Left lung (tissue), 10 donors: Measurements from ENCODE around the gene FOXK2. TPM values are rescaled to one million over a fixed set of nuclear protein-coding genes. Genes with fewer than 3 reads are reported as not detected.

ENCODE experiments used
- ATAC-seq: fragments of 200-7000 bp; cut with Tn5 transposase; one replicate; pipeline ENCODE4 v1.9.1; 2020; ENCODE audit warnings: moderate library complexity
- DNase-seq, 4 donors: peaks; one replicate each; pipeline ENCODE4 v3.0.0-alpha.2; 2013 to 2020
- H3K27ac ChIP-seq, 2 donors: fragments of 200-600 bp; sonication (generic) in 1 of 2; one replicate each; pipeline versions ENCODE4 v1.5.0 to v1.8.0; 2020 to 2021
- H3K27me3 ChIP-seq, 2 donors: fragments of 200-600 bp; sonication (generic) in 1 of 2; one replicate each; pipeline versions ENCODE4 v1.5.0 to v1.8.0; 2020 to 2021
- H3K36me3 ChIP-seq, 2 donors: fragments of 200-600 bp; sonication (generic) in 1 of 2; one replicate each; pipeline versions ENCODE4 v1.5.0 to v1.8.0; 2020 to 2021
- H3K4me1 ChIP-seq, 2 donors: fragments of 200-600 bp; one replicate each; pipeline ENCODE4 v1.8.0; 2021
- H3K4me3 ChIP-seq, 2 donors: fragments of 200-600 bp; sonication (generic) in 1 of 2; one replicate each; pipeline versions ENCODE4 v1.5.0 to v1.8.0; 2020 to 2021; ENCODE audit warnings: mild to moderate bottlenecking in 1 of 2
- H3K9me3 ChIP-seq, 2 donors: fragments of 200-600 bp; sonication (generic) in 1 of 2; one replicate each; pipeline versions ENCODE4 v1.5.0 to v1.8.0; 2020 to 2021
- CTCF ChIP-seq, 2 donors: fragments of 200-600 bp; sonication (generic) in 1 of 2; IDR thresholded peaks; one replicate each; pipeline versions ENCODE4 v1.5.0 to v1.8.0; 2021; ENCODE audit warnings: antibody characterized with exemption in 2 of 2
- intact Hi-C, 2 donors: fragments of 100-400 bp; cut with DNase I; formaldehyde crosslinking; loops; one replicate each; pipeline versions ENCODE4 v1.11.2 to v1.14.2; 2022
- polyA plus RNA-seq, 6 donors: library from polyadenylated mRNA; unstranded; fragments of 120-200 nt; gene quantifications; one replicate each; pipeline ENCODE4 v1.2.1, GENCODE V29; 2013; ENCODE audit not compliant: insufficient read length in 6 of 6
- total RNA-seq, 2 donors: library from RNA; stranded (reverse); fragmentation: NEBNext Ultra II Directional; extraction: Animal tissue kit (Norgen Biotek cat#: 25700); gene quantifications; one replicate each; pipeline ENCODE4 v1.2.1, GENCODE V29; 2021
- donor health status: DM: no; HTN: yes; CAD: no.
- donor health status: DM: no; HTN: no; CAD: no.

Gene FOXK2
- total and polyA plus RNA-seq, 8 donors = 31.2 to 57.0 (median 38.1) TPM

DNA sequence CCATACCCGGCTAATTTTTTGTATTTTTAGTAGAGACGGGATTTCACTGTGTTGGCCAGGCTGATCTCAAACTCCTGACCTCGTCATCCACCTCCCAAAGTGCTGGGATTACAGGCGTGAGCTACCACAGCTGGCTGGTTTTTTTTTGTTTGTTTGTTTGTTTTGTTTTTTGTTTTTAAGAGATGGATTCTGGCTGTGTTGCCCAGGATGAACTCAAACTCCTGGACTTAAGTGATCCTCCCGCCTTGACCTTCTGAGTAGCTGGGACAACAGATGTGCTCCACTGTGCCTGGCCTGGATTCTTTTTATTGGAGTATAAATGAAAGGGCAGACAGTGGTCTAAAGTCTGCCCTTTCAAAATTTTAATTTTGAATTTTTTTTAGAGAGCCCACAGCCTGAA, 44.7 kb downstream of the FOXK2 start:
- intact Hi-C loops = no loop called here
- Histone ChIP-seq H3K4me1 (peaks cover 7 to 27% of the 10 kb centered on the region in 2 donors), H3K27ac (no peak overlapping the region)

GRCh38 chr17:82565551-82565950, 46.0 kb downstream of the FOXK2 start:
- H3K36me3 ChIP-seq = peaks cover 0 to 62% of the 10 kb centered on the region in 2 donors
- DNase-seq = peak in 1 of 4 donors; percentile 33
- H3K27ac ChIP-seq = peak overlapping the region in 1 of 2 donors; percentile 21
- no peak for ATAC-seq
- intact Hi-C loops = no loop called here
- no peak overlapping the region for H3K4me3 ChIP-seq
- H3K9me3 ChIP-seq = no peaks in the 10 kb centered on the region
- TF ChIP-seq CTCF (IDR thresholded peaks at IDR 0.05) = no peak
- peaks cover 7 to 20% of the 10 kb centered on the region in 2 donors for H3K4me1 ChIP-seq
- no peaks in the 10 kb centered on the region for H3K27me3 ChIP-seq

More for the DNA sequence above, 44.7 kb downstream of the FOXK2 start:
- H3K36me3 ChIP-seq = peaks cover 0 to 51% of the 10 kb centered on the region in 2 donors
- DNase-seq = no peak
- H3K4me3 ChIP-seq = no peak overlapping the region
- no peak for TF ChIP-seq CTCF (IDR thresholded peaks at IDR 0.05)
- H3K27me3 ChIP-seq = no peaks in the 10 kb centered on the region
- ATAC-seq = no peak
- no peaks in the 10 kb centered on the region for H3K9me3 ChIP-seq

DNA sequence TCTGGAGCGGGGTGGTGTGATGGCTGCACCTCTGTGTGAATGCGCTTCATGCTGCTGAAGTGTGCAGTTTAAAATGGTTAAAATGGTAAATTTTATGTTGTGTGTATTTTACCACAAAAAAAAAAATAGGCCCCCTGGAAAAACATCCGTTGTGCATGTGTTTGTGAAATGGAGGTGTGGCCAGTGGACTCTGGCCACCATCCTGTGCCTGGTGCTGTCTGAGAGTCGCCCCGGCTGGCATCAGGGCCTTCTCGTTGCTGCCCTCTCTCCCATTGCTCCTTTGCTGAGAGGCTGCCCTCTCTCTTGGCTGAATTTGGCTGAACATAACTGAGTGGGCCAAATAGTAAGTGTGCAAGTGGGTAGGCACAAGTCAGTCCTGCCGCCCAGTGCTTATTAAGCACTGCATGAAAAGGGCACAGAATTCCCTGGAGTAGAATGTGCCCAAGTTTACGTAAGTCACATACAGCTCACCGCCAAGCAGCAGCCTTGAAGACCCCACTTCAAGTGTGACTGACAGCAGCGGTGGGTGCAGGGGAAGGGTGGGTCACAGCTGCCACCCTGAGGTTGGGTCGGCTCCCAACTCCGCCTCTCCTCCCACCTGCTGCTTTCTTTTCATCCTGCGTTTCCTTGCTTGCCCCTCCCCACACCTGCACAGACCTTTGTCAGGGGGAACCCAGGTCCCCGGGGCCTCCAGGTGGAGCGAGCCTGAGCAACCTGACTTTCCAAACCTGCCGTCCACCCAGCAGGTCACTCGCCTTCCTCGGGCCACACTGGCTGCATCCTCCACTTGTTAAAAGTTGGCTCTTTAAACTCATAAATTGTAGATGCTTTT, 46.8 kb downstream of the FOXK2 start:
- DNase-seq (no peak), ATAC-seq (no peak)
- no peak overlapping the region for H3K4me3 ChIP-seq
- H3K27ac ChIP-seq = peak overlapping the region in 1 of 2 donors; percentile 21
- no peaks in the 10 kb centered on the region for H3K27me3 ChIP-seq
- H3K9me3 ChIP-seq = no peaks in the 10 kb centered on the region
- peaks cover 7 to 20% of the 10 kb centered on the region in 2 donors for H3K4me1 ChIP-seq
- no peak for TF ChIP-seq CTCF (IDR thresholded peaks at IDR 0.05)
- H3K36me3 ChIP-seq = peaks cover 0 to 70% of the 10 kb centered on the region in 2 donors
- intact Hi-C loops = no loop called here

GRCh38 chr17:82567286-82567685, 47.8 kb downstream of the FOXK2 start:
- TF ChIP-seq CTCF (IDR thresholded peaks at IDR 0.05) = no peak
- Histone ChIP-seq H3K9me3 (no peaks in the 10 kb centered on the region), H3K27me3 (no peaks in the 10 kb centered on the region), H3K36me3 (peaks cover 0 to 80% of the 10 kb centered on the region in 2 donors), H3K27ac (no peak overlapping the region), H3K4me3 (no peak overlapping the region), H3K4me1 (peaks cover 7 to 20% of the 10 kb centered on the region in 2 donors)
- no peak for DNase-seq
- no peak for ATAC-seq
- intact Hi-C loops = no loop called here

DNA sequence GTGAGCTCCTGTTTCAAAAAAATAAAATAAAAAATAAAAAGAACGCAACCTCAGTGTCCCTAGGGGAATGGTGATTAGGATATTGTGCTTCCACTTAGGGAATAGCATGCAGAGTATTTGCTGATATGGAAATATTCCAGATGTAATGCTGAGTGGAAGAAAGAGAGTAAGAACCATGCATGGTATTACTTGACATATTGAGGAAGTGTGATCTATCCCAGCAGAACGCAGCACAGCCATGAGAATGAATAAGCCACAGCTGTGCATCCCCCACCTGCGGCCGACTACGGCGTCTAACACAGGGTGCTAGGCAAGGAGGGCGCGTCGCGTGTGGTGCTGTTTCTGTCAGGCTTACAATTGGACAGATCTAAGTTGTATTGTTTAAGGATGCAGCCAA, 49.5 kb downstream of the FOXK2 start:
- no peak for TF ChIP-seq CTCF (IDR thresholded peaks at IDR 0.05)
- peak overlapping the region; percentile 16 to 42 for H3K27ac ChIP-seq
- DNase-seq = no peak
- ATAC-seq = peak; percentile 11
- intact Hi-C loops = no loop called here
- peaks cover 0 to 92% of the 10 kb centered on the region in 2 donors for H3K36me3 ChIP-seq
- no peak overlapping the region for H3K4me3 ChIP-seq
- H3K9me3 ChIP-seq = no peaks in the 10 kb centered on the region
- no peaks in the 10 kb centered on the region for H3K27me3 ChIP-seq
- peaks cover 7 to 17% of the 10 kb centered on the region in 2 donors for H3K4me1 ChIP-seq
